C4-2B (cell line): ENCODE data around the gene SEC22A.

Experiments used
- CTCF ChIP-seq: fragments of 450-650 bp; conservative IDR thresholded peaks from 2 replicates; pipeline ENCODE4 v1.5.1; 2017; ENCODE audit warnings: mild to moderate bottlenecking
- ZFX ChIP-seq: fragments of 450-650 bp; IDR thresholded peaks from 2 replicates; pipeline ENCODE4 v1.6.1; 2017

GRCh38 chr3:123302961-123303360, 101.2 kb downstream of the SEC22A start:
- TF ChIP-seq CTCF (no peak), ZFX (no peak)
